Stimulated activated naive CD8-positive, alpha-beta T cell treated with anti-CD3 and anti-CD28 coated beads, Interleukin-15, Interleukin-2, amounts not matched to agents 100 ng/mL and 50 ng/mL, for 24 hours (primary cell): ENCODE measurements around the gene HHIPL1.

Source experiments
- H3K27ac Mint-ChIP-seq: one replicate; pipeline ENCODE4 v1.8.0; 2021; ENCODE audit warnings: mild to moderate bottlenecking, mixed read lengths
- H3K27me3 Mint-ChIP-seq: one replicate; pipeline ENCODE4 v1.8.0; 2021; ENCODE audit warnings: mixed read lengths
- H3K36me3 Mint-ChIP-seq: one replicate; pipeline ENCODE4 v1.8.0; 2021; ENCODE audit warnings: low read depth, mixed read lengths
- H3K4me1 Mint-ChIP-seq: one replicate; pipeline ENCODE4 v1.8.0; 2021; ENCODE audit warnings: low read depth, mixed read lengths
- H3K4me3 Mint-ChIP-seq: one replicate; pipeline ENCODE4 v1.8.0; 2021; ENCODE audit warnings: mild to moderate bottlenecking, mixed read lengths
- H3K9me3 Mint-ChIP-seq: one replicate; pipeline ENCODE4 v1.8.0; 2021; ENCODE audit warnings: mixed read lengths

Gene HHIPL1

DNA sequence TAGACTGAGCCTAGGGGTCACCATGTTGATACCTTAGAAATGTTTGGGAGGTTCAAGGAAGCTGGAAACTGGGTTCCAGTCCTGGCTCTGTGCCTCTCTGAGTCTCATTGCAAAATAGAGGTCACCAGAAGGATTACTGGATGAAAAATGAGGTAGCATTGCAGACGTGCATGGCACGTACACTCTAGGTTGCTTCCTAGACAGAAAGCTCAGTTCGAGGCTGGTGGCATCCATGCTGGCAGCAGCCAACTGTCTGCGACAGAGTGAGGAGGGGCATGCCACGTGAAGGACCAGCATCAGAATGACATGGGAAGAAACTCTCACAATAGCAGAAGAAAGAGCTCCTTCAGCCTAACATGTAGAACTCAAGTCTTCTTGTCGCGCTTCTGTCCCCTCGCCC, 34.6 kb downstream of the HHIPL1 start:
- Mint-ChIP-seq H3K4me3 (no peak overlapping the region), H3K27ac (no peak overlapping the region), H3K36me3 (no peaks in the 10 kb centered on the region), H3K27me3 (peaks cover 2% of the 10 kb centered on the region), H3K4me1 (peaks cover 16% of the 10 kb centered on the region), H3K9me3 (peaks cover 6% of the 10 kb centered on the region)

DNA sequence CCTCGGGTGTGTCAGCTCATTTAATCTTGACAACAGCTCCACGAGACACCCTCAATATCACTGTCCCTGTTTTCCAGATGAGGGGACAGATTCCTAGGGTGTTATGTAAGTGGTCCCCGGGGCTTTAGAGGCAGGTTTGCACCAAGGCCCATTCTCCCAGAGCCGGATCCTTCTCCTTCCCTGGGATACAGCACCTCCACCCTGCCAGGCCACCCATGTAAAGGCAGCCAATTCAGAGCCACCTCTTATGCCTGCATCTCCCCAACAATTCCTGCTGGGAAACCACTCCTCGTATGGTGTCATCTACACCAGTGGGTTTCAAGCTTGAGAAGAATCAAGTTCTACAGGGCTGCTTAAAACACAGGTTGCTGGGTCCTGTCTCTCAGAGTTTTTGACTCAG, 35.1 kb downstream of the HHIPL1 start:
- H3K9me3 Mint-ChIP-seq: peaks cover 6% of the 10 kb centered on the region
- no peak overlapping the region for H3K4me3 Mint-ChIP-seq
- peaks cover 16% of the 10 kb centered on the region for H3K4me1 Mint-ChIP-seq
- H3K27me3 Mint-ChIP-seq: no peaks in the 10 kb centered on the region
- H3K36me3 Mint-ChIP-seq: no peaks in the 10 kb centered on the region
- no peak overlapping the region for H3K27ac Mint-ChIP-seq

DNA sequence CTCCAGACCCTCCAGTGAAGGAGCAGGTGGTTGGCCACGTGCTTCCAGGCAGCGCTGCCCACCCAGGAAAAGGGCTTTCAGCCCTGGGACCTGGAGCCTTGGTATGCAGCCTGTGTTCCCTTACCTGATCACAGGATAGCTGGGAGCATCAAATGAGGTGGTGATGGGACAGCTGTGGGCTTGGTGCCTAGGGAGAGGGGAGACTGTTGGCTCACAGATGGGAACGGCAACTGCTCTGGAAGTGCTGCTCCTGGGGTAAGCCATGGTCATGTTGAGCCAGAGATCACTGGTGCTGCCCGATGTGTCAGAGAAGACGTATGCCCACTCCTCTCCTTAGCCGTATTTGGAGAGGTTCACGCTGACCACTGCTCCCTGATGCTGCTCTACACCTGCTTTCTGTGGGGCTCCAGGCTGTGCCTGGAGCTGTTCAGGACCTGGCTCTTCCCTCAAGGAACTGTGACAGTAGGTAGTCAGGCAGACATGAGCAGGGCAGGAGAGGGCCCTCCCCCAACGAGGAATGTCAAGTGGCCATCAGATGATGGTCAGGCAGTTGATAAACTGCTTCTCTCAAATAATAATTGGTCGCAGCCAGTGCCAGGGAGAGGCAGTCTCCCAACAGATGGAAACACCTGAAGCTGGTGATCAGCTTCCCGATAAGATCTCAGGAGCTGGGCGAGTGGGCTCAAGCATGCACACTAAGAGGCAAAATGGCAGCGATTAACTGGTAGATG, 36.3 kb downstream of the HHIPL1 start:
- Mint-ChIP-seq H3K36me3 (no peaks in the 10 kb centered on the region), H3K9me3 (peaks cover 6% of the 10 kb centered on the region), H3K4me1 (peaks cover 11% of the 10 kb centered on the region), H3K4me3 (no peak overlapping the region), H3K27me3 (peaks cover 7% of the 10 kb centered on the region), H3K27ac (no peak overlapping the region)

DNA sequence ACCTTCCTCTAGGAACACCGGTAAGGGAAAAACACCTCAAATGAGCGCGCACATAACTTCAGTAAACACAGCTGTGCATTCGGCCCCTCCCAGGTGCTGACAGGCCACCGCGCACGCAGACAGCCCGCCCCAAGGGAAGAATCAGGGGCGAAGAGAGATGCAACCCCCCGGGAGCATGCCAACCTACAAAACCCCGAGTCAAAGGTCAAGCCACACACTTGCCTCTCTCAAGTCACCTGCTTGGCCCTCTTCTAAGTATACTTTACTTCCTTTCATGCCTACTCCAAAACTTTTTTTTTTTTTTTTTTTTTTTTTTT, 36.9 kb downstream of the HHIPL1 start:
- peaks cover 6% of the 10 kb centered on the region for H3K4me1 Mint-ChIP-seq
- peaks cover 6% of the 10 kb centered on the region for H3K9me3 Mint-ChIP-seq
- no peak overlapping the region for H3K27ac Mint-ChIP-seq
- no peaks in the 10 kb centered on the region for H3K36me3 Mint-ChIP-seq
- peaks cover 7% of the 10 kb centered on the region for H3K27me3 Mint-ChIP-seq
- H3K4me3 Mint-ChIP-seq: no peak overlapping the region

DNA sequence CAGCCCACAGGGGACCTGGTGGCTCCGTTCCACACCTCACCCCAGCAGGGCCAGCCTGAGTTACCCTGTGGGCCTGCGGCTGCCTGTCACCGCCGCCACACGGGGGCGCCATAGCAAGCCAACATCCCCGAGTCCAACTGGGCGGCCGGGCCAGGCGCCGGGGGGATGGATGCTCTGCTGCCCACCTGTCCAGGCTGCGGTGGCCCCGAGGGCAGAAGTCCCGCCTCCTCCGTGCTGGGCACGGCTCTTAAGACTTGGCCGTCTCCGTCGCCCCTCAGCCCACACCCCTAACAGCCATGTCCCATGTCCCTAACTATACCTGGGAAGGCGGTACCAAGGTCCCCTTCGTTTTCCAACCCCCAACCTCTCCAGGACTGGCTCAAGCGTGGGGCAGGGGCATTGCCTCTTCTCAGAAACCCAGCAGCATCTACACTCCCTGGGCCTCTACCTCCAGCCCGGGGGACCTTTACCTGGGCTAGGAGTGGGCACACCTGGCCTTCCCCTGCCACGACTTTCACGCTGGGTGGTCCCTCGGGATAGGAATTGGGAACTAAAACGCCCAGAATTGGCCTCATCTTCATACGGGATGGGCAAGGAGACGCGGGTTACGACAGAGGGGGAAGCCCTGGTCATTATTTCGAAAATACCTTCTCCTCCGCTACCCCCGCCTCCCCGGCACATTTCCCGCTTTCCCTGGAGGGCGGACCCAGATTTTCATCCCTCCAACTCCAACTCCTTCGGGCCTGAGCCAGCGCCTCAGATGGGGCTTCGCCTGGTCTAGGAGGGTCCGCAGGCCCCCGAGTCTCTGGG, 38.1 kb downstream of the HHIPL1 start:
- H3K27me3 Mint-ChIP-seq: peaks cover 11% of the 10 kb centered on the region
- peaks cover 6% of the 10 kb centered on the region for H3K9me3 Mint-ChIP-seq
- H3K4me1 Mint-ChIP-seq: peaks cover 4% of the 10 kb centered on the region
- H3K36me3 Mint-ChIP-seq: no peaks in the 10 kb centered on the region
- H3K4me3 Mint-ChIP-seq: peak overlapping the region; percentile 86
- peak overlapping the region; percentile 71 for H3K27ac Mint-ChIP-seq

DNA sequence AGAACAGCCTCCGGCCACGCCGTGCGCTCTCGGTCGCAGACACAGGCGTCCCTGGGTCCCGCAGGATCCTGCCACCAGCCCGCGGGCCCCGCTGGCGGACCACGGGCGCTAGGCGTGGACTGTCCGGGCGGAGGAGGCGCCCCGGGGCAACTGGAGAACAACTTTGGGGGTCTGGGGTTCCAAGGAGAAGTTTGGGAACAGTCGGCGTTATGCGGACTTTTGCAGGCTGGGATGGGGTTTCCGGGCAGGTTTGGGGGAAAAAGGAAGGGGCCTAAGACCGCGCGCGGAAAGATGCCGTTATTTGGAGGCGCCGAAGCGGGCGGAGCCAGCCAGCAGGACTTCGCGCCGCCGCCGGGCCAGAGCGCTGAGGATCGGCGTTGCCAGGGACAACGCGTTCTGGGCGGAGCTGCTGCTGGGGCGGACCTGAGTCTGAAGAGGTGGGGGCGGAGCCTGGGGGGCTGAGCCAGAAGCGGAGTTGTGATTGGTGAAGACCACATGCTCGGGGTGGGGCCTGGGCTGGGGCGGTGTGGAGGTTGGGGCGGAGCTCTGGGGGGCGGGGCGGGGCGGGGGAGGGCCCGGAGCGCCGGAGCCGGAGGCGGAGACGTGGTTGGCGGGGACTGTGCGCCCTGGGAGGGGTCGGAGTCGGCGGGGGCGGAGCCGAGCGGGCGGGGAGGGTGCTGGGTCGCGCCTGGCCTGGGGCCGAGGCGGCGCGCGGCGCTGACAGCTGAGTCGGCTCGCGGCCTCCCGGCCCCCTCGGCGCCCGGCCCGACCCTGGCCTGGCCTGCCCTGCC, 38.9 kb downstream of the HHIPL1 start, which contains the start of gene CYP46A1:
Gene CYP46A1 (plus strand): TSS at position 680 of the 791 bp plus-strand sequence. CDS start 120 bp downstream, outside the sequence.
- Mint-ChIP-seq H3K27ac (peak within 1 kb of the TSS; percentile 71), H3K36me3 (no peaks in the 10 kb centered on the region), H3K9me3 (peaks cover 3% of the 10 kb centered on the region), H3K27me3 (peaks cover 14% of the 10 kb centered on the region), H3K4me3 (peak within 1 kb of the TSS; percentile 86), H3K4me1 (peaks cover 9% of the 10 kb centered on the region)

DNA sequence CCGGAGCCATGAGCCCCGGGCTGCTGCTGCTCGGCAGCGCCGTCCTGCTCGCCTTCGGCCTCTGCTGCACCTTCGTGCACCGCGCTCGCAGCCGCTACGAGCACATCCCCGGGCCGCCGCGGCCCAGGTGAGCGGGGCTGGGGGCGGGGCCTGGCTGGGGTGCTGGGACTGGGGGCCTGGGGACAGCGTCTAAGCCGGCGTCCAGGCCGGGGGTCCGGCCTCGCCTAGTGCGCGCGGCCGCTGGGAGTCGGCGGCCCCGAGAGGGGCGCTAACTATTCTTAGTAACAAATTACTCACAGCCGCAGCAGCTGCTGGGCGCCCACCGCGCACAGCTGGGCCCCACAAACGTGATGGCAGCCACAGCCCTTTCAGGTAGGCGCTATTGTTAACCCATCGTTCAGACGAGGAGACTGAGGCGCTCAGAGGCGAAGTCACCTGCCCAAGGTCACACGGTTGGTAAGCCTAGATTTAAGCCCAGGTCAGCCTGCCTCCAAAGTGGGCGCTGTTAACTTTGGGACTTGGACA, 39.5 kb downstream of the HHIPL1 start:
- Mint-ChIP-seq H3K27ac (no peak overlapping the region), H3K36me3 (no peaks in the 10 kb centered on the region), H3K4me1 (peaks cover 10% of the 10 kb centered on the region), H3K9me3 (no peaks in the 10 kb centered on the region), H3K4me3 (no peak overlapping the region), H3K27me3 (peaks cover 18% of the 10 kb centered on the region)

DNA sequence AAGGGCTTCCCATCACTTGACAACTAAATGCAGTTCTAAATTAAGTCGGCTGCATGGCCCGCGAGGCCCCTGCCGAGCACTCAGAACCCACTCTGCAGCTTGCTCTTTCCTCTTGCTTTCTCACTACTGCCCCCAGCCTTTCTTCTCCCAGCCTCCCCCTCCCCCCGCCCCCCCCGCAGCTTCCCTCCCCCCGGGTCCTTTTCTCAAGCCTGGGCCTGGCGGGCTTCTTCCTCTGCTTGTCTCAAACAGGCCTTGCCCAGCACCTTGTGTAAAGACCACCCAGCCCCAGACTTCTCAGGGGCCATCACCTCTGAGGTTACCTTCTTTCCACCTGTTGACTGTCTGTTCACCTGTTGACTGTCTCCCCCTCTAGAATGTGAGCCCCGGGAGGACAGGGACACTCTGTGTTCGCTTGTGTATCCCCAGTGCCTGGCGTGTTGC, 40.2 kb downstream of the HHIPL1 start:
- no peaks in the 10 kb centered on the region for H3K9me3 Mint-ChIP-seq
- H3K36me3 Mint-ChIP-seq: no peaks in the 10 kb centered on the region
- H3K27me3 Mint-ChIP-seq: peaks cover 25% of the 10 kb centered on the region
- H3K27ac Mint-ChIP-seq: no peak overlapping the region
- H3K4me3 Mint-ChIP-seq: peak overlapping the region; percentile 53
- peaks cover 10% of the 10 kb centered on the region for H3K4me1 Mint-ChIP-seq

DNA sequence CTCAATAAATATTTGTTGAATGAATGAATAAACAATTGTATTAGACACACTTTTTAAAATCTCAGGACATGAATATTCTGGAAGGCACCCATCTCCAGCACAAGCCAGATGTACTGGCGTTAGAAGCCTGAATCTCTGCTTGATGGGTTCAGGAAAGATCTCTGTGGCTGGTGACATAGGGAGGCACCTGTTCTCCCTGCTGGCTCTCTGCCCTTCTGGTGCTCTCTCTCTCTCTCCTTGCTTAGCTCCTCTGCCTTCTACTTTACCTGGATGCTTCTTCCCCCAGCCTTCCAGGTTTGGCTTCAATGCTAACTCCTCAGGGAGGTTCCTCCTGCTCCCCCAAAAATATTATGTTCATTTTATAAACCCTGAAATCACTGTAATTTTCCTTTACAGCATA, 40.7 kb downstream of the HHIPL1 start:
- Mint-ChIP-seq H3K36me3 (no peaks in the 10 kb centered on the region), H3K27ac (no peak overlapping the region), H3K4me1 (peaks cover 10% of the 10 kb centered on the region), H3K27me3 (peaks cover 27% of the 10 kb centered on the region), H3K4me3 (peak overlapping the region; percentile 53), H3K9me3 (no peaks in the 10 kb centered on the region)

DNA sequence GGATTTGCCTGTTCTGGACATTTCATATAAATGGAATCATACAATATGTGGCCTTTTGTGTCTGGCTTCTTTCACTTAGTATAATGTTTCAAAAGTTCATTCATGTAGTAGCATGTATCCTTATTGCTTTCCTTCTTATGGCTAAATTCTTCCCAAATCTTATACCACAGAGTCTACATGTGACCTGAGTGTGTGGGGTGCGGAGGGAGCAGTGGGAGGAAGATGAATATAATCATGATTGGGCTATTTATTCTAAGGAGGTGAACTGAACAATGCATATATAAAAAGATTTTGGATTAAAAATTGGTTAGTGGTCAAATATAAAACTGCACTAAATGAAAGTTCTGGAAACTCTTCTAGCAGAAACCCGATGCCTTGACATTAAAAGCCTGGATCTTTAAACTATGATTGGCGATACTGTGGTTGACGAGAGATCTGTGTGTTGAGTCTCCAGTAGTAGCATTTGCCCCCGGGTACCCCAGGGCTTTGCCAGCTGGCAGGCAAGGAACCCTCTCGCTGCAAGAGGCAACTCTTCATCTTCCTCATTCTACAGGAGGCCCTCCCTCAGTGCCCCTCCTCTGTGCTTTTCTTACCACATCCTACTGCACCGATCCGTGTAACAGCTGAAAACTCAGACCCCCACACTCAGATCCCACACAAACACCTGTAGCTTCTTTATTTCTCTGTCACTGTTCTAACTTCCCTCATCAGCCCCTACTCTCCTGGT, 41.8 kb downstream of the HHIPL1 start:
- H3K27ac Mint-ChIP-seq: no peak overlapping the region
- no peaks in the 10 kb centered on the region for H3K36me3 Mint-ChIP-seq
- H3K9me3 Mint-ChIP-seq: no peaks in the 10 kb centered on the region
- H3K27me3 Mint-ChIP-seq: peaks cover 27% of the 10 kb centered on the region
- peaks cover 10% of the 10 kb centered on the region for H3K4me1 Mint-ChIP-seq
- H3K4me3 Mint-ChIP-seq: no peak overlapping the region

DNA sequence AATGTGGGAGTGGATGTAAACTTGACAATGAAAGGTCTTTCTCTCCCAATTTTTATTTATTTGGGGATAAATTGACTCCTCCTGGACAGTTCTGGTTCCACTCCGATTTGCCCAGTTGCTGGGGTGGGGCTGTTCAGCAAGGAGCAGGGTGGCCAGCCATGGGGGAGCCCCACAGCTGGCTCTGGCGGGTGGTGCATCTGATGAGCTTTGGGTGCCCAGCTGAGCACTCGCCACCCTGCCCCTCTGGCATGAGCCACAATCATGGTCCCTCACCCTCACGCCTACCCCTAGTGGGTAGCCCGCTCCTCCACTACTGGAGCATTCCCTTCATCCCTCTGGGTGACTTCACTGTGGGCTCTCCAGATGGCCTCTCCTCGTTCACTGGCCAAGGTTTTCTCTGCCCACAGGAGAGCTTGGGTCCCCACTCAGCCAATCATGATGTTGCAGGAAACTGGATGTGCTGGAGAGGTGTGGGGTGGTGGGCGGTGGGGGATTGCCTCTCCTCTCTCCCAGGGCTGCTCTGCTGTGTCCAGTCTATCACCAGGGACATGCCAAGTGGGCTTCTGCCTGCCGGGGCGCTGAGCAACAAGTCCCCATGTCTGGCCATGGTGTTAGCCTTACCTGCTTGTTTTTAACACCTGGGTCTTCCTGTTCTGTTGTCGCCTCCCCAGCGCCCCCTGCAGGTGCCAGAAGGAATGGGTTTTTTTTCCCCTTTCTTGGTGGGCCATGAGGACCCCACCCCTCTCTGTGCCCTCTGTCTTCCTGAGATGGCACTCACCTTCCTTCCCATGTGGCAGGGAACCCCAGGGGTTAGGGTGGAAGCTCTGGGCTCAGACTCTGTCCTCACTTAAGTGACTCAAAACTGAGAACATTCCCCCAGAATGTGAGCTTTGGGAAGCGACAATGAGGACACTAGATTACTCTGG, 42.6 kb downstream of the HHIPL1 start:
- Mint-ChIP-seq H3K4me1 (peaks cover 9% of the 10 kb centered on the region), H3K9me3 (no peaks in the 10 kb centered on the region), H3K4me3 (no peak overlapping the region), H3K27me3 (peaks cover 27% of the 10 kb centered on the region), H3K27ac (no peak overlapping the region), H3K36me3 (no peaks in the 10 kb centered on the region)

DNA sequence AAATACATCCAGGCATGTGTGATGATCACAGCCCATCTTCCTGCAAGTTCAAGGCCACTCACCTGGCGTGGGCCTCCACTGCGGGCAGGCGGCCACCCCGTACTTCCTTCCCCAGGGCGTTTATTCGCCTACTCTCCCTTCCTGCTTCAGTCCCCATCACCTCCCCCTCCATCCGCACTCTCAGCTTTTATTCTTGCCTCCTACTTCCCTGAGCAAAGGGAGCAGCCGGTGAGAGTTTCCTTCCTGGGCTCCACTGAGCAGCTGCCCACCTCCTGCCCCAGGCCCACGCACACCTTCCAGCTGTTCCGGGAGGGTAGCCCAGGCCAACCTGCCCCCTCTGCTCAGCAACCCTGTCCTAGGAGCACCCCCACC, 43.3 kb downstream of the HHIPL1 start:
- H3K4me1 Mint-ChIP-seq: peaks cover 7% of the 10 kb centered on the region
- no peak overlapping the region for H3K4me3 Mint-ChIP-seq
- H3K36me3 Mint-ChIP-seq: no peaks in the 10 kb centered on the region
- H3K9me3 Mint-ChIP-seq: no peaks in the 10 kb centered on the region
- no peak overlapping the region for H3K27ac Mint-ChIP-seq
- H3K27me3 Mint-ChIP-seq: peaks cover 27% of the 10 kb centered on the region

DNA sequence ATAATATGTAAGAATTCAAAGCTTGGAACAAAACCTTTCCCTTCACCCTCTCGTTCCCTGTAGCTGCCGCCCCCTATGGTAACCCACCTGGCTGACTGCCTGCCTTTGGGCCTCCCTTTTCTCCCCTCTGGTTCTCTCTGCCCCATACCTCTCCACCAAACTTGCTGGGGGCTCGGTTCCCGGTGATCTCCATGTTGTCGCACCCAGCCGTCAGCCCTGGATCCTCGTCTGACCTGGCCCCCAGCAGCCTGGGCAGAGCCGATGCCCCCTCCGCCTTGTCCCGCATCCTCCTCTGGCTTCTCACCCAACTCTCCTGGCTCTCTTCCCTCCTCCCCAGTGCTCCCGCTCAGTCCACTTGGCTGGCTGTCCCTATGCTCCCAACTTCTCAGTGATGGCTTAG, 43.7 kb downstream of the HHIPL1 start:
- H3K27me3 Mint-ChIP-seq: peaks cover 27% of the 10 kb centered on the region
- peaks cover 7% of the 10 kb centered on the region for H3K4me1 Mint-ChIP-seq
- H3K36me3 Mint-ChIP-seq: no peaks in the 10 kb centered on the region
- H3K9me3 Mint-ChIP-seq: no peaks in the 10 kb centered on the region
- H3K27ac Mint-ChIP-seq: no peak overlapping the region
- no peak overlapping the region for H3K4me3 Mint-ChIP-seq
